GM06990 (cell line): Measurements from ENCODE around the gene PYROXD2.

Experiments
- DNase-seq: peaks from one replicate; pipeline ENCODE4 v3.0.0-alpha.2; 2011; ENCODE audit not compliant: insufficient read length; ENCODE audit errors: extremely low read depth
- H3K27me3 ChIP-seq: replicated peaks from 2 replicates; pipeline ENCODE4 v1.6.0; 2011; ENCODE audit warnings: low read length; ENCODE audit not compliant: control insufficient read depth, insufficient read depth
- H3K36me3 ChIP-seq: 2 replicates; pipeline ENCODE4 v1.5.1; 2011; ENCODE audit warnings: low read length; ENCODE audit not compliant: control insufficient read depth, insufficient read depth
- H3K4me3 ChIP-seq: replicated peaks from 2 replicates; pipeline ENCODE4 v1.5.1; 2011; ENCODE audit warnings: low read depth, mild to moderate bottlenecking, control low read depth, low read length
- CTCF ChIP-seq: IDR thresholded peaks from 2 replicates; pipeline ENCODE4 v1.5.1; 2011; ENCODE audit warnings: low read length, control low read depth, mild to moderate bottlenecking, inconsistent platforms; ENCODE audit not compliant: insufficient read depth, poor library complexity, severe bottlenecking

The PYROXD2 gene

GRCh38 chr10:98369801-98370200 is 45.2 kb downstream of the PYROXD2 start:
- Histone ChIP-seq H3K36me3 (no peaks in the 10 kb centered on the region), H3K27me3 (no peaks in the 10 kb centered on the region; the same call in 1 of the 2 replicates), H3K4me3 (no peak overlapping the region)
- TF ChIP-seq CTCF, result no peak
- DNase-seq, result no peak

- H3K27me3 ChIP-seq, result no peaks in the 10 kb centered on the region
- no peak overlapping the region for H3K4me3 ChIP-seq
- no peaks in the 10 kb centered on the region for H3K36me3 ChIP-seq
- no peak for TF ChIP-seq CTCF
- DNase-seq, result no peak
Measured at GRCh38 chr10:98368644-98369043, 46.3 kb downstream of the PYROXD2 start.

GRCh38 chr10:98367604-98368451 is 47.2 kb downstream of the PYROXD2 start:
- TF ChIP-seq CTCF, result no peak
- no peaks in the 10 kb centered on the region for H3K36me3 ChIP-seq
- H3K4me3 ChIP-seq, result no peak overlapping the region
- H3K27me3 ChIP-seq, result no peaks in the 10 kb centered on the region
- no peak for DNase-seq

- DNase-seq, result no peak
- no peaks in the 10 kb centered on the region for H3K36me3 ChIP-seq
- TF ChIP-seq CTCF, result no peak
- no peaks in the 10 kb centered on the region for H3K27me3 ChIP-seq
- no peak overlapping the region for H3K4me3 ChIP-seq
Measured at GRCh38 chr10:98366062-98366530, 48.9 kb downstream of the PYROXD2 start.

- Histone ChIP-seq H3K36me3 (no peaks in the 10 kb centered on the region), H3K27me3 (no peaks in the 10 kb centered on the region), H3K4me3 (no peak overlapping the region)
- DNase-seq, result no peak
- TF ChIP-seq CTCF, result no peak
Measured at GRCh38 chr10:98365406-98366061, 49.4 kb downstream of the PYROXD2 start.
